Fibroblast of lung (primary cell): ENCODE data around the gene ZIC3. TPM values are rescaled to one million over a fixed set of nuclear protein-coding genes. Genes with fewer than 3 reads are reported as not detected.

Experiments used
- DNase-seq, 2 donors: peaks; one replicate each; pipeline versions ENCODE4 v3.0.0 to v3.0.0-alpha.2; 2010; ENCODE audit warnings: low read depth in 2 of 2
- H2AFZ ChIP-seq: 2 replicates; pipeline ENCODE4 v1.5.1; 2012; ENCODE audit warnings: low read length, control low read depth, inconsistent platforms
- H3K27ac ChIP-seq: 2 replicates; pipeline ENCODE4 v1.5.1; 2011; ENCODE audit warnings: low read length, control low read depth; ENCODE audit not compliant: insufficient read depth
- H3K27me3 ChIP-seq: 2 replicates; pipeline ENCODE4 v1.5.1; 2011; ENCODE audit warnings: mild to moderate bottlenecking, low read length; ENCODE audit not compliant: control insufficient read depth, insufficient read depth
- H3K36me3 ChIP-seq: 2 replicates; pipeline ENCODE4 v1.5.1; 2011; ENCODE audit warnings: low read length; ENCODE audit not compliant: control insufficient read depth, insufficient read depth
- H3K4me1 ChIP-seq: 2 replicates; pipeline ENCODE4 v1.5.1; 2011; ENCODE audit warnings: low read length; ENCODE audit not compliant: control insufficient read depth, insufficient read depth; ENCODE audit errors: extremely low read depth
- H3K4me2 ChIP-seq: 2 replicates; pipeline ENCODE4 v1.5.1; 2011; ENCODE audit warnings: low read length, control low read depth; ENCODE audit not compliant: insufficient read depth; ENCODE audit errors: extremely low read depth
- H3K4me3 ChIP-seq, 4 experiments: fragments of 200-600 bp in 1 of 4; sonication (generic) in 1 of 4; replicated peaks in 1 of 4; 2 replicates each; pipeline ENCODE4 v1.5.1; 2011 to 2016; ENCODE audit warnings: low read length in 4 of 4, low read depth in 3 of 4, mild to moderate bottlenecking in 3 of 4, control low read depth in 2 of 4, inconsistent platforms in 1 of 4, mixed read lengths in 1 of 4; ENCODE audit not compliant: insufficient read depth in 1 of 4; ENCODE audit errors: control extremely low read depth in 1 of 4
- H3K79me2 ChIP-seq: 2 replicates; pipeline ENCODE4 v1.5.1; 2012; ENCODE audit warnings: mild to moderate bottlenecking, low read length, inconsistent platforms; ENCODE audit not compliant: control insufficient read depth, insufficient read depth
- H3K9ac ChIP-seq: 2 replicates; pipeline ENCODE4 v1.5.1; 2011; ENCODE audit warnings: mild to moderate bottlenecking, low read length, control low read depth; ENCODE audit not compliant: insufficient read depth
- H3K9me3 ChIP-seq: 2 replicates; pipeline ENCODE4 v1.5.1; 2012; ENCODE audit warnings: low read depth, low read length; ENCODE audit not compliant: control insufficient read depth, insufficient read depth
- H4K20me1 ChIP-seq: 2 replicates; pipeline ENCODE4 v1.5.1; 2011; ENCODE audit warnings: low read length; ENCODE audit not compliant: control insufficient read depth, insufficient read depth; ENCODE audit errors: extremely low read depth
- EZH2 ChIP-seq: IDR thresholded peaks from 2 replicates; pipeline ENCODE4 v1.5.1; 2012; ENCODE audit warnings: low read length, control low read depth, mild to moderate bottlenecking; ENCODE audit errors: missing control alignments
- polyA plus RNA-seq, 2 donors: library from polyadenylated mRNA; depleted of rRNA in 1 of 2; stranded (reverse) in 1 of 2; unstranded in 1 of 2; fragments of >200 nt; gene quantifications; 2 replicates each; pipeline ENCODE4 v1.2.1, GENCODE V29; 2011 to 2012; ENCODE audit warnings: missing spikeins in 1 of 2
- total RNA-seq: library from RNA; depleted of rRNA; stranded (reverse); fragments of >200 nt; gene quantifications from 2 replicates; pipeline ENCODE4 v1.2.1, GENCODE V29; 2014
- TF ChIP-seq, protein P1 (sequence below), 2 donors: IDR thresholded peaks in 1 of 2; conservative IDR thresholded peaks in 1 of 2; 1 replicate in 1 of 2; 2 replicates in 1 of 2; pipeline ENCODE4 v1.5.1; 2011 to 2012; ENCODE audit warnings: low read length in 2 of 2, control low read depth in 1 of 2, inconsistent platforms in 1 of 2, low read depth in 1 of 2, mild to moderate bottlenecking in 1 of 2

Gene ZIC3
- total and polyA plus RNA-seq, 2 donors (not counting 1 experiment from before 2014, with no cell fraction given) = not detected

DNA sequence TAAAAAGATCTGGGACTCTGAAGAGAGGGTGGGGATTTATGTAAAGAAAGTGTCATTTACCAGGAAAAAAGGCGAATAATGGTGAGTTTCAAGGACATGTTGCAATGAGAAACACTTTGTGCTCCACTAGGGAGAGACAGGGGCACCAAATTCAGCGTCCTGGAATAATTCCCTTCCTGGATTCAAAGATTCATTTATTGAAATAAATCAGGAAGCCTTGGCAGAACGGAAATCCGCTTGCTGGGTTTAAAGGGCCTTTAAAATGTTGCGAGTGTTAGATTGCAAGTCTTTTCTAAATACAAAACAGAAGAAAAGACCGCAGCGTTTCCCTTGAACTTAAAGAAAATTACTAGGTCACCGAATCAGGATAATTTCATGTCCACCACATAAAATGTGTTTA lies 3.8 kb upstream of the ZIC3 start:
- Histone ChIP-seq H3K27me3 (peaks cover 6% of the 10 kb centered on the region), H4K20me1 (no peaks in the 10 kb centered on the region), H3K9me3 (no peaks in the 10 kb centered on the region), H2AFZ (no peak overlapping the region), H3K27ac (no peak overlapping the region), H3K4me1 (no peaks in the 10 kb centered on the region), H3K4me3 (no peak overlapping the region), H3K36me3 (no peaks in the 10 kb centered on the region), H3K9ac (no peak overlapping the region), H3K79me2 (no peaks in the 10 kb centered on the region), H3K4me2 (no peak overlapping the region)
- no peak for DNase-seq
- TF ChIP-seq EZH2 = no peak
- TF ChIP-seq, protein P1, sequence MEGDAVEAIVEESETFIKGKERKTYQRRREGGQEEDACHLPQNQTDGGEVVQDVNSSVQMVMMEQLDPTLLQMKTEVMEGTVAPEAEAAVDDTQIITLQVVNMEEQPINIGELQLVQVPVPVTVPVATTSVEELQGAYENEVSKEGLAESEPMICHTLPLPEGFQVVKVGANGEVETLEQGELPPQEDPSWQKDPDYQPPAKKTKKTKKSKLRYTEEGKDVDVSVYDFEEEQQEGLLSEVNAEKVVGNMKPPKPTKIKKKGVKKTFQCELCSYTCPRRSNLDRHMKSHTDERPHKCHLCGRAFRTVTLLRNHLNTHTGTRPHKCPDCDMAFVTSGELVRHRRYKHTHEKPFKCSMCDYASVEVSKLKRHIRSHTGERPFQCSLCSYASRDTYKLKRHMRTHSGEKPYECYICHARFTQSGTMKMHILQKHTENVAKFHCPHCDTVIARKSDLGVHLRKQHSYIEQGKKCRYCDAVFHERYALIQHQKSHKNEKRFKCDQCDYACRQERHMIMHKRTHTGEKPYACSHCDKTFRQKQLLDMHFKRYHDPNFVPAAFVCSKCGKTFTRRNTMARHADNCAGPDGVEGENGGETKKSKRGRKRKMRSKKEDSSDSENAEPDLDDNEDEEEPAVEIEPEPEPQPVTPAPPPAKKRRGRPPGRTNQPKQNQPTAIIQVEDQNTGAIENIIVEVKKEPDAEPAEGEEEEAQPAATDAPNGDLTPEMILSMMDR (conservative IDR thresholded peaks at IDR 0.05 in 1 of 2, IDR thresholded peaks at IDR 0.05 in 1 of 2; ENCODE audit: low read depth in 1 of 2, low read length in 2 of 2) = no peak

DNA sequence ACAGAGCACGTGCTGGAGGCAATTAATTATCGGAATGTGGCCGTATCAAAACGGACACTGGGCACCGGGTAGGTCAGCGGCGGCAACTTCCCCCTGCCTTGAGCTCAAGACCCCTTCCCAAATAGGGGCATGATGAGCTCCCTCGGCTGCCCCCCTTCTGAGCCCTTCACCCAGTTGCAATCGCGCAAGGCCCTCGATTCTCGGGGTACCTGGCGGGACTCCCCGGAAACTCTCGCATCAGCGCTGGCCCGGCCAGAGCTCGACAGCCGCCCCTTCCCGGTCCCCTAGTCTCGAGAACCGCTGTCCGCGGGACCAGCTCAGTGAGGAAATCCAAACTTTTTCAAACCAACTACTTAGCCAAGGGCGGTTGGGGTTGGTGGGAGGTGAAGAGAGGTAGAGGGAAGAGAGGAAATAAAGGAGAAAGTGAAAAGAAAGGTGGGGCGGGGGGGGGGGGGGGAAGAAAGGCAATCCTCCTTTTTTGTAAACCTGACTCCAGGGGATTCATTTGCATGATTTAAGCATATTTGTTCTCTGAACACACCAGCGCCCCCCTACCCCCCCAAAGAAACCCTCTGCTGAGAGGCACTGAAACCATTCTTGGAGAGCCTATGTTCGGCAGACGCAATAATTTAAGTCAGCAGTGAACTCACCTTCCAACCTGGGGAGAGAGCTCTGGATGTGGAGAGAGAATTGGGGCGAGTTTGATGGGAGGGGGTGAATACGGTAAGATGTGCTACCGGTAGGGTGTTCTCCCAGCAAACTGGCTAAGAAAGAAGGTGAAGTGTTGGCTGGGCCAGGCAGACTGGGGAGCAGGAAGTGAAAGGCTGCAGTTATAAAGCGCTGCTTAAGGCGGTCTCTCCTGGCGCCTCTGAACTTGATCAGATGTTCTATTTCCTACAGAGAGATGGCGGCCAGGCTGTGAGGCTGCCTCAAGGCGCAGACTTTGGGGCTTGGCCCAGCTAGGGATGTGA lies 2.0 kb upstream of the ZIC3 start:
- no peak overlapping the region for H3K4me3 ChIP-seq
- H3K4me1 ChIP-seq = no peaks in the 10 kb centered on the region
- no peak overlapping the region for H3K4me2 ChIP-seq
- no peaks in the 10 kb centered on the region for H3K79me2 ChIP-seq
- H3K9ac ChIP-seq = no peak overlapping the region
- no peaks in the 10 kb centered on the region for H4K20me1 ChIP-seq
- H3K9me3 ChIP-seq = no peaks in the 10 kb centered on the region
- no peak overlapping the region for H2AFZ ChIP-seq
- DNase-seq = no peak
- no peak for TF ChIP-seq EZH2
- TF ChIP-seq, protein P1 (conservative IDR thresholded peaks at IDR 0.05 in 1 of 2, IDR thresholded peaks at IDR 0.05 in 1 of 2; ENCODE audit: low read depth in 1 of 2, low read length in 2 of 2) = no peak
- no peak overlapping the region for H3K27ac ChIP-seq
- peaks cover 10% of the 10 kb centered on the region for H3K27me3 ChIP-seq
- H3K36me3 ChIP-seq = no peaks in the 10 kb centered on the region

DNA sequence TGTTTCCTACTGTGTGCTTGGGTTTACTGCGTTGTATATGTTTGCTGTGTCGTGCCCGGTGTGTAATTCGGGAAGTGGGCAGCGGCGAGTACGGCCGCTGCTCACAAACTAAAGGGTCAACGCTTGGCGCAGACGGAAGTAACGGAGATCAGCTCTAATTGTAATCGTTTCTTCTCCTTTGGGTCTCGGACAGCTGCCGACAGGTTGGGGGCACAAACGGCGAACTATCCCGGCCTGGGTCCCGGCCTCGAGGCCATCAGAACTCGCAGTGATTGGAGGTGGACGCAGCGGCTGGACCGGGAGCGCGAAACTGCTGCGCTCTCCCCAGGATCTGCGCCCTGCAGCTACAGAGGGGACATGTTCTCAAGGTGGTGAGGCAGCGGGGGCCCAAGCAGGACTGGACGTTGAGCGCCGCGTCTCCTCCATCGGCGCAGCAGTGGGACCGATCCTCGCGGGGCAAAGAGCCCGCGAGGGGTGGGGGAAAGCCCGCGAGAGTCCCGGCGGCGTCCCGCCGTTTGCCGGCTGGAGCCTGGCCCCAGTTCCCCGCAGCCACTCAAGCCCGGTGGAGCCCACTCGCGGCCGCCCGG lies 516 bp upstream of the ZIC3 start:
- TF ChIP-seq, protein P1 (conservative IDR thresholded peaks at IDR 0.05 in 1 of 2, IDR thresholded peaks at IDR 0.05 in 1 of 2; ENCODE audit: low read depth in 1 of 2, low read length in 2 of 2) = no peak
- peak; percentile 43 for TF ChIP-seq EZH2
- H3K4me1 ChIP-seq = no peaks in the 10 kb centered on the region
- no peak overlapping the region for H3K27ac ChIP-seq
- H3K27me3 ChIP-seq = peaks cover 10% of the 10 kb centered on the region
- H3K79me2 ChIP-seq = no peaks in the 10 kb centered on the region
- DNase-seq = no peak
- H4K20me1 ChIP-seq = no peaks in the 10 kb centered on the region
- H2AFZ ChIP-seq = no peak overlapping the region
- peak overlapping the region in 2 of 4 experiments; percentile 6 to 40 for H3K4me3 ChIP-seq
- H3K9me3 ChIP-seq = no peaks in the 10 kb centered on the region
- no peaks in the 10 kb centered on the region for H3K36me3 ChIP-seq
- H3K9ac ChIP-seq = no peak overlapping the region
- no peak overlapping the region for H3K4me2 ChIP-seq
